Gastrocnemius medialis (tissue), 4 donors: ENCODE results near the gene CUX1. TPM values are rescaled to one million over a fixed set of nuclear protein-coding genes. Genes with fewer than 3 reads are reported as not detected.
"Not testable (repeated sequence)": the region's sequence is repeated elsewhere in the genome, so short reads cannot be mapped to it uniquely, and the experiment has no call there.

Experiments
- ATAC-seq, 2 donors: fragments of 150-250 bp; one replicate each; pipeline ENCODE4 v1.9.1; 2016
- DNase-seq, 2 donors: peaks; one replicate each; pipeline ENCODE4 v3.0.0-alpha.2; 2019
- H3K27ac ChIP-seq, 4 donors: fragments of 200-600 bp; sonication (generic); 1 replicate in 1 of 4; 2 replicates in 3 of 4; pipeline ENCODE4 v1.5.1; 2016 to 2018; ENCODE audit warnings: mild to moderate bottlenecking in 2 of 4, moderate library complexity in 1 of 4
- H3K27me3 ChIP-seq, 3 donors: fragments of 200-600 bp; sonication (generic) in 2 of 3; 1 replicate in 1 of 3; 2 replicates in 2 of 3; pipeline versions ENCODE4 v1.5.1 to v1.6.0; 2016 to 2019; ENCODE audit warnings: mild to moderate bottlenecking in 1 of 3, moderate library complexity in 1 of 3
- H3K36me3 ChIP-seq, 2 donors: fragments of 200-600 bp; sonication (generic) in 1 of 2; one replicate each; pipeline ENCODE4 v1.5.1; 2017 to 2018
- H3K4me1 ChIP-seq, 2 donors: fragments of 200-600 bp; sonication (generic) in 1 of 2; one replicate each; pipeline ENCODE4 v1.5.1; 2016 to 2017; ENCODE audit warnings: mild to moderate bottlenecking in 2 of 2
- H3K4me3 ChIP-seq, 4 donors: fragments of 200-600 bp; sonication (generic) in 3 of 4; 1 replicate in 1 of 4; 2 replicates in 3 of 4; pipeline ENCODE4 v1.5.1; 2016 to 2019; ENCODE audit warnings: mild to moderate bottlenecking in 2 of 4
- H3K9me3 ChIP-seq, 3 donors: fragments of 200-600 bp; sonication (generic) in 2 of 3; 1 replicate in 1 of 3; 2 replicates in 2 of 3; pipeline ENCODE4 v1.5.1; 2016 to 2019
- CTCF ChIP-seq, 5 experiments: fragments of 450-650 bp in 3 of 5; fragments of 200-600 bp in 2 of 5; sonication (generic) in 2 of 5; IDR thresholded peaks in 4 of 5; conservative IDR thresholded peaks in 1 of 5; 1 replicate in 4 of 5; 2 replicates in 1 of 5; pipeline ENCODE4 v1.5.1; 2016 to 2019; ENCODE audit warnings: antibody characterized with exemption in 5 of 5, mild to moderate bottlenecking in 3 of 5, moderate library complexity in 3 of 5
- POLR2A ChIP-seq, 2 donors: fragments of 450-650 bp; IDR thresholded peaks; one replicate each; pipeline ENCODE4 v1.6.1; 2017; ENCODE audit warnings: antibody characterized with exemption in 2 of 2, mild to moderate bottlenecking in 2 of 2, moderate library complexity in 2 of 2
- in situ Hi-C, 4 donors: fragments of 200-750 bp; cut with MboI; loops; one replicate each; pipeline versions ENCODE4 v1.15.0 to v1.8.0; 2017; ENCODE audit warnings: low sequenced_read_pairs in 4 of 4
- intact Hi-C: fragments of 100-400 bp; cut with DNase I; formaldehyde crosslinking; loops from one replicate; pipeline ENCODE4 v1.15.1; 2023; ENCODE audit warnings: low total_unique reads
- total RNA-seq, 4 donors: library from RNA; depleted of rRNA; stranded (reverse); fragments of >200 nt; gene quantifications; one replicate each; pipeline versions ENCODE4 v1.1.0 to v1.2.3, GENCODE V29; 2016

Gene CUX1
- total RNA-seq, 4 donors from 2014 or later = 44.1 to 57.9 (median 54.9) TPM

- intact Hi-C loops (no loop called here), in situ Hi-C loops (no loop called here)
- Histone ChIP-seq H3K9me3 (no peaks in the 10 kb centered on the region), H3K27me3 (no peaks in the 10 kb centered on the region), H3K4me3 (no peak overlapping the region), H3K27ac (no peak overlapping the region), H3K4me1 (no peaks in the 10 kb centered on the region), H3K36me3 (no peaks in the 10 kb centered on the region)
- TF ChIP-seq POLR2A (IDR thresholded peaks at IDR 0.05) (no peak), CTCF (IDR thresholded peaks at IDR 0.05 in 4 of 5, conservative IDR thresholded peaks at IDR 0.05 in 1 of 5) (no peak)
- ATAC-seq = no peak
- no peak for DNase-seq
Measured at GRCh38 chr7:101790566-101791293, 26.7 kb upstream of the CUX1 start.

GRCh38 chr7:101792051-101792681, 25.3 kb upstream of the CUX1 start:
- peak; percentile 24 to 48 for DNase-seq
- H3K4me1 ChIP-seq = no peaks in the 10 kb centered on the region
- no peaks in the 10 kb centered on the region for H3K27me3 ChIP-seq
- in situ Hi-C loops = no loop called here
- H3K4me3 ChIP-seq = no peak overlapping the region
- ATAC-seq = peak; percentile 56 to 80
- H3K27ac ChIP-seq = no peak overlapping the region
- no peaks in the 10 kb centered on the region for H3K9me3 ChIP-seq
- TF ChIP-seq CTCF (IDR thresholded peaks at IDR 0.05 in 4 of 5, conservative IDR thresholded peaks at IDR 0.05 in 1 of 5) = no peak
- no peak for TF ChIP-seq POLR2A (IDR thresholded peaks at IDR 0.05)
- no peaks in the 10 kb centered on the region for H3K36me3 ChIP-seq
- intact Hi-C loops = no loop called here

DNA sequence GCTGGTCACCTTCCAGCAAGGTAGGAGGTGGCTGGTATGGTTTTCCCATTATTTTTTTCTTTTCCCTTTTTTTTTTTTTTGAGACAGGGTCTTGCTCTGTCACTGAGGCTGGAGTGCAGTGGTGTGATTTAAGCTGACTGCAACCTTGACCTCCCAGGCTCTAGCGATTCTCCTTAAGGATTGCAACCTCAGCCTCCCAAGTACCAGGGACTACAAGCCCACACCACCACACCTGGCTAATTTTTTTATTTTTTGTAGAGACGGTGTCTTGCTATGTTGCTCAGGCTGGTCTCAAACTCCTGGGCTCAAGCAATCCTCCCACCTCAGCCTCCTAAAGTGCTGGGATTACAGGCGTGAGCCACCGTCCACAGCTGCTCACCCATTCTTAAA, 24.7 kb upstream of the CUX1 start:
- in situ Hi-C loops, H3K9me3 ChIP-seq, DNase-seq, intact Hi-C loops, H3K4me1 ChIP-seq, H3K36me3 ChIP-seq, ATAC-seq, H3K27me3 ChIP-seq, H3K4me3 ChIP-seq, H3K27ac ChIP-seq: not testable (repeated sequence)

GRCh38 chr7:101795461-101795860, 22.0 kb upstream of the CUX1 start:
- no peaks in the 10 kb centered on the region for H3K9me3 ChIP-seq
- no peak for ATAC-seq
- H3K36me3 ChIP-seq = no peaks in the 10 kb centered on the region
- DNase-seq = no peak
- H3K4me1 ChIP-seq = no peaks in the 10 kb centered on the region
- H3K27me3 ChIP-seq = peaks cover 0 to 5% (median 3%) of the 10 kb centered on the region in 3 donors
- intact Hi-C loops (no loop called here), in situ Hi-C loops (no loop called here)
- TF ChIP-seq CTCF (IDR thresholded peaks at IDR 0.05 in 4 of 5, conservative IDR thresholded peaks at IDR 0.05 in 1 of 5) = no peak
- no peak overlapping the region for H3K4me3 ChIP-seq
- H3K27ac ChIP-seq = no peak overlapping the region

DNA sequence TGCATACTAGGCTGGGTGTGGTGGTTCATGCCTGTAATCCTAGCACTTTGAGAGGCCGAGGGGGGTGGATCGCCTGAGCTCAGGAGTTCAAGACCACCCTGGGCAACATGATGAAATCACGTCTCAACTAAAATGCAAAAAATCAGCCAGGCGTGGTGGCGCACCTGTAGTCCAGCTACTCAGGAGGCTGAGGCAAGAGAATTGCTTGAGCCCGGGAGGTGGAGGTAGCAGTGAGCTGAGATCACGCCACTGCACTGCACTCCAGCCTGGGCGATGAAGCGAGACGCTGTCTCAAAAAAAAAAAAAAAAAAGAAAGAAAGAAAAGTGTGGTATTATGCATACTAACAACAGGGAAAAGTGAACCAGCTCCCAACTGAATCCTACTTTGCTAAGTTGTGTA, 19.3 kb upstream of the CUX1 start:
- ATAC-seq, H3K36me3 ChIP-seq, H3K4me1 ChIP-seq, H3K27ac ChIP-seq, H3K4me3 ChIP-seq, intact Hi-C loops, H3K9me3 ChIP-seq, DNase-seq, in situ Hi-C loops: not testable (repeated sequence)
- peaks cover 9 to 16% (median 14%) of the 10 kb centered on the region in 3 donors for H3K27me3 ChIP-seq
